Measurements from ENCODE around the gene RGS6. TPM values are rescaled to one million over a fixed set of nuclear protein-coding genes. Genes with fewer than 3 reads are reported as not detected.

The RGS6 gene
- total and polyA plus RNA-seq, 2 of the 4 experiments (the other 2 are of a cell fraction) = not detected

DNA sequence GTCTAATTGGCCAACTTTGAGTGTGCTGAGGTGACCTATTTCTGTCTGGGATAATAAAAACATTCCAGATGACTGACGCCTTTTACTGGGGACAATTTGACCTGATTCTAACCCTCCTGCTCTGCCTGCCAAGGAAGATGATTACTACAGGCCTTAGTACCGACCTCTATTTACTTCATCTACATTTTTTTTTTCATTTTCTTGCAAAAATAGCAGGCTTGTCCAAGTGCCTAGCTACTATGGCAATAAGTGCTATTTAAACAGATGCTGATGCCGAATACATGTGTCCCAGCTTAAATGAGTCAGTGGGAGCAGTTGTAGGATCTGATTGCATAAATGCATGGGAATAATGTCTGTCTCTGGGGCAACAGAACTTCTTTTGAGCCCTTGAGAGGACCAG lies 254.3 kb downstream of the RGS6 start:
- H4K20me1 ChIP-seq (ENCODE audit: insufficient read depth, low read length) = no peaks in the 10 kb centered on the region
- H3K4ac ChIP-seq (ENCODE audit: low read depth, low read length) = no peak overlapping the region
- ChIA-PET CTCF (no interaction called here), POLR2A (ENCODE audit: unreplicated experiment) (no interaction called here)
- H3K27ac ChIP-seq (ENCODE audit: insufficient read depth, low read length) = no peak overlapping the region
- in situ Hi-C loops (cut with MboI; ENCODE audit: low sequenced_read_pairs) (no loop called here), dilution Hi-C loops (cut with HindIII; ENCODE audit: low sequenced_read_pairs, unreplicated experiment) (no loop called here), intact Hi-C loops (cut with micrococcal nuclease) (no loop called here)
- no peak overlapping the region for H2BK120ac ChIP-seq (ENCODE audit: low read depth, low read length)
- H3K4me2 ChIP-seq (ENCODE audit: low read depth, low read length) = no peak overlapping the region
- H2BK15ac ChIP-seq (ENCODE audit: low read depth, low read length) = no peak overlapping the region
- H2AFZ ChIP-seq (replicated peaks; ENCODE audit: low read length, poor library complexity) = no peak overlapping the region
- H2AK5ac ChIP-seq (ENCODE audit: low read depth, low read length) = no peak overlapping the region
- no peak overlapping the region for H2BK5ac ChIP-seq (ENCODE audit: low read depth, low read length, poor library complexity, severe bottlenecking)
- no peak overlapping the region for H4K5ac ChIP-seq (ENCODE audit: low read depth, low read length)
- no peak overlapping the region for H4K8ac ChIP-seq (ENCODE audit: low read depth in 2 of 2, low read length in 2 of 2)
- 6% methylated on average over 2 of the region's 3 CpGs; no CpG with 5 or more reads in 1 of the 2 experiments for WGBS, 2 experiments (ENCODE audit: extremely low coverage in 2 of 2, insufficient read length in 1 of 2)
- no peak overlapping the region for H3K9ac ChIP-seq (ENCODE audit: low read depth, low read length)
- no peaks in the 10 kb centered on the region for H3K9me1 ChIP-seq (ENCODE audit: insufficient read depth, low read length)
- no peak overlapping the region for H3K4me3 ChIP-seq (ENCODE audit: insufficient read depth, low read depth, low read length)
- no peak overlapping the region for H3K56ac ChIP-seq (ENCODE audit: extremely low read depth, insufficient read depth, low read length)
- no peaks in the 10 kb centered on the region for H3K79me1 ChIP-seq (ENCODE audit: low read depth in 1 of 2, low read length in 2 of 2)
- H3K14ac ChIP-seq (replicated peaks; ENCODE audit: low read depth, low read length) = no peak overlapping the region
- H2BK20ac ChIP-seq (ENCODE audit: low read depth, low read length) = no peak overlapping the region
- H3K27me3 ChIP-seq (ENCODE audit: control insufficient read depth, insufficient read depth, low read length) = no peaks in the 10 kb centered on the region
- no peak for DNase-seq
- no peak overlapping the region for H2AK9ac ChIP-seq (replicated peaks; ENCODE audit: low read depth, low read length, poor library complexity)
- no peak overlapping the region for H3K18ac ChIP-seq (ENCODE audit: low read depth, low read length)
- TF ChIP-seq RFX5 (IDR thresholded peaks at IDR 0.05; ENCODE audit: low read depth, low read length) = no peak
- no peak for TF ChIP-seq FOS (IDR thresholded peaks at IDR 0.05; ENCODE audit: low read depth, low read length)
- no peak for TF ChIP-seq MAFK (IDR thresholded peaks at IDR 0.05; ENCODE audit: low read depth, low read length)
- TF ChIP-seq NFE2L2 (IDR thresholded peaks at IDR 0.05; ENCODE audit: low read depth, low read length) = no peak
- no peak for TF ChIP-seq POLR2A (IDR thresholded peaks at IDR 0.05; ENCODE audit: low read depth, low read length)
- no peak for TF ChIP-seq MXI1 (IDR thresholded peaks at IDR 0.05; ENCODE audit: borderline replicate concordance, low read depth, low read length)
- TF ChIP-seq RCOR1 (IDR thresholded peaks at IDR 0.05; ENCODE audit: insufficient replicate concordance, low read length) = no peak
- TF ChIP-seq MAZ (IDR thresholded peaks at IDR 0.05; ENCODE audit: borderline replicate concordance, low read depth, low read length) = no peak
- no peak for TF ChIP-seq SMC3 (IDR thresholded peaks at IDR 0.05; ENCODE audit: low read depth, low read length)
- no peak for TF ChIP-seq CEBPB (IDR thresholded peaks at IDR 0.05; ENCODE audit: low read depth, low read length)
- BruUV-seq (replicated peaks) = no TSS peak
- H4K91ac ChIP-seq (ENCODE audit: insufficient read depth, low read depth, low read length) = no peak overlapping the region
- no peaks in the 10 kb centered on the region for H3K36me3 ChIP-seq (ENCODE audit: control insufficient read depth, insufficient read depth, low read length)
- H3K4me1 ChIP-seq (ENCODE audit: control insufficient read depth, insufficient read depth, low read length) = no peaks in the 10 kb centered on the region
- ATAC-seq (ENCODE audit: low read depth) = no peak
- H3K23ac ChIP-seq (ENCODE audit: low read depth, low read length) = no peak overlapping the region
- no peaks in the 10 kb centered on the region for H3K9me3 ChIP-seq (ENCODE audit: control insufficient read depth, insufficient read depth, low read length)
